ENCODE results near the gene POLK. TPM values are rescaled to one million over a fixed set of nuclear protein-coding genes. Genes with fewer than 3 reads are reported as not detected.

Gene POLK
- 35.0 TPM for total RNA-seq
- polyA plus RNA-seq (ENCODE audit: insufficient read depth in 1 of 8, insufficient read length in 8 of 8, low replicate concordance in 1 of 8): 10 to 100 TPM; 14.6 to 23.2 (median 19.7) TPM
- long read RNA-seq, donor 1, full-length matches to known transcripts: 2 of 2 reads
- long read RNA-seq, donor 1, partial matches to known transcripts: 0 of 2 reads
- long read RNA-seq, donor 1, other reads (novel, unspliced or antisense): 0 of 2 reads
- long read RNA-seq, donor 2: 0 reads
- long read RNA-seq, donor 3: 0 reads
- long read RNA-seq, donor 4, partial matches to known transcripts: 0 of 1 reads
- long read RNA-seq, donor 4, other reads (novel, unspliced or antisense): 0 of 1 reads
- long read RNA-seq, donor 5, partial matches to known transcripts: 0 of 3 reads
- long read RNA-seq, donor 5, other reads (novel, unspliced or antisense): 0 of 3 reads
- long read RNA-seq, donor 6: 0 reads
- long read RNA-seq, donor 7, partial matches to known transcripts: 0 of 2 reads
- long read RNA-seq, donor 7, other reads (novel, unspliced or antisense): 0 of 2 reads
- long read RNA-seq, donor 8, full-length matches to known transcripts: 2 of 2 reads
- long read RNA-seq, donor 8, partial matches to known transcripts: 0 of 2 reads
- long read RNA-seq, donor 8, other reads (novel, unspliced or antisense): 0 of 2 reads
- long read RNA-seq, donor 9, full-length matches to known transcripts: 1 of 1 reads
- long read RNA-seq, donor 9, partial matches to known transcripts: 0 of 1 reads
- long read RNA-seq, donor 9, other reads (novel, unspliced or antisense): 0 of 1 reads
- long read RNA-seq, donor 10, full-length matches to known transcripts: 4 of 4 reads
- long read RNA-seq, donor 10, partial matches to known transcripts: 0 of 4 reads
- long read RNA-seq, donor 10, other reads (novel, unspliced or antisense): 0 of 4 reads
- long read RNA-seq, donor 11, full-length matches to known transcripts: 2 of 2 reads
- long read RNA-seq, donor 11, partial matches to known transcripts: 0 of 2 reads
- long read RNA-seq, donor 11, other reads (novel, unspliced or antisense): 0 of 2 reads

- H3K27ac ChIP-seq (ENCODE audit: low read length): peak within 1 kb of the TSS; percentile 95
- no peaks in the 10 kb centered on the region for H3K9me3 ChIP-seq (replicated peaks; ENCODE audit: control insufficient read depth, low read depth, low read length)
- peak within 1 kb of the TSS; percentile 82 for H3K4me3 ChIP-seq (ENCODE audit: low read length)
- peaks cover 4% of the 10 kb centered on the region for H3K4me1 ChIP-seq (ENCODE audit: control insufficient read depth, insufficient read depth, low read length)
- peak; percentile 100 for DNase-seq
- no peaks in the 10 kb centered on the region for H3K27me3 ChIP-seq (ENCODE audit: control insufficient read depth, insufficient read depth, low read length)
- H3K36me3 ChIP-seq (ENCODE audit: control insufficient read depth, insufficient read depth, low read length): no peaks in the 10 kb centered on the region
- WGBS (ENCODE audit: insufficient coverage): under 1% methylated on average over 21 of the region's 71 CpGs
These were observed at the start of gene POLK, which contains the start of gene CERT1 for GRCh38 chr5:75511435-75512382. TSS of gene POLK (plus strand) at chr5:75511891. TSS of gene CERT1 (minus strand) at chr5:75511629. CDS start at chr5:75511207, 422 bp downstream.

- WGBS (ENCODE audit: insufficient coverage): no CpG with 5 or more reads among the region's 2 CpGs
- no peak for DNase-seq
- Histone ChIP-seq H3K27me3 (ENCODE audit: control insufficient read depth, insufficient read depth, low read length) (no peaks in the 10 kb centered on the region), H3K4me1 (ENCODE audit: control insufficient read depth, insufficient read depth, low read length) (no peaks in the 10 kb centered on the region), H3K27ac (ENCODE audit: low read length) (no peak overlapping the region), H3K9me3 (replicated peaks; ENCODE audit: control insufficient read depth, low read depth, low read length) (peaks cover 9% of the 10 kb centered on the region), H3K4me3 (ENCODE audit: low read length) (no peak overlapping the region), H3K36me3 (ENCODE audit: control insufficient read depth, insufficient read depth, low read length) (no peaks in the 10 kb centered on the region)
These were observed 48.0 kb upstream of the POLK start for GRCh38 chr5:75463726-75464125.

- no CpG with 5 or more reads among the region's 1 CpG for WGBS (ENCODE audit: insufficient coverage)
These were observed 46.2 kb upstream of the POLK start for GRCh38 chr5:75465480-75465879.

DNA sequence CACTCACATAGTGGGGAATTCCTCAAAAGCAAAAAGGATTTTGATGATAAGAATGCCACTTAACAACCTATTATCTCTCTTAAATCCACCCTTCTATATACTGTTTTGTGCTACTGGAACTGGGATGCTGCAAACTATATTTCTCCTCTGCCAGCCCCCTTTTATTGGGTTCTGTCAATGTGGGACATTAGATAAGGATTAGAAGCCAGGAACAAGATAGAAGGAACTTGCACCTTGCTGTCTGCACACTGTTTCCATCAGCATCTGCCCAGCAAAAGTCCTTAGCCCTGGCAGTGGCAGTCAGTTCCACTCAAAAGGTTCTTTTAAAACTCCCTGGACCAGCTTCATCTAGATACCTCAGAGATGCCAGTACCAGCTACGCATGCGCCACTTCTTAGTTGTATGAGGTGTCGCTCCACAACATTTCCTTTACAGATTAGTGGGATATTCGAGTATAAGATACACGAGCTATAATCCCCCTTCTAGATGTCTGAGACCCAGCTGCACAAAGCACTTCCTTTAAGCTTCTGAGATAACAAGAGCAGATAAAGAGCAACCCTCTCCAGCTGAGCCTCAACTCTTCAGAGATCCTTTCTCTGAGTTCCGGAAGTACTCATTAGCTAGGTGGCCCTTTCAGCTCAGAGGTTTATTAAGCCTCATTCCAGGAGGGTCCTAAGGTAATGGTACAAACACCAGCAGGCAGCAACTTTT, 45.5 kb upstream of the POLK start:
- H3K27me3 ChIP-seq (ENCODE audit: control insufficient read depth, insufficient read depth, low read length): no peaks in the 10 kb centered on the region
- WGBS (ENCODE audit: insufficient coverage): 96% methylated on average over 3 of the region's 6 CpGs
- H3K4me1 ChIP-seq (ENCODE audit: control insufficient read depth, insufficient read depth, low read length): no peaks in the 10 kb centered on the region
- H3K27ac ChIP-seq (ENCODE audit: low read length): no peak overlapping the region
- no peak for DNase-seq
- H3K4me3 ChIP-seq (ENCODE audit: low read length): no peak overlapping the region
- H3K36me3 ChIP-seq (ENCODE audit: control insufficient read depth, insufficient read depth, low read length): no peaks in the 10 kb centered on the region
- peaks cover 27% of the 10 kb centered on the region for H3K9me3 ChIP-seq (replicated peaks; ENCODE audit: control insufficient read depth, low read depth, low read length)

More at GRCh38 chr5:75465480-75465879, 46.2 kb upstream of the POLK start:
- H3K9me3 ChIP-seq (replicated peaks; ENCODE audit: control insufficient read depth, low read depth, low read length): peaks cover 22% of the 10 kb centered on the region
- no peaks in the 10 kb centered on the region for H3K36me3 ChIP-seq (ENCODE audit: control insufficient read depth, insufficient read depth, low read length)
- H3K27ac ChIP-seq (ENCODE audit: low read length): no peak overlapping the region
- H3K4me3 ChIP-seq (ENCODE audit: low read length): no peak overlapping the region
- no peaks in the 10 kb centered on the region for H3K4me1 ChIP-seq (ENCODE audit: control insufficient read depth, insufficient read depth, low read length)
- peak; percentile 9 for DNase-seq
- H3K27me3 ChIP-seq (ENCODE audit: control insufficient read depth, insufficient read depth, low read length): no peaks in the 10 kb centered on the region

GRCh38 chr5:75468593-75468992, 43.1 kb upstream of the POLK start:
- Histone ChIP-seq H3K9me3 (replicated peaks; ENCODE audit: control insufficient read depth, low read depth, low read length) (peaks cover 26% of the 10 kb centered on the region), H3K27me3 (ENCODE audit: control insufficient read depth, insufficient read depth, low read length) (no peaks in the 10 kb centered on the region), H3K27ac (ENCODE audit: low read length) (no peak overlapping the region), H3K36me3 (ENCODE audit: control insufficient read depth, insufficient read depth, low read length) (no peaks in the 10 kb centered on the region), H3K4me3 (ENCODE audit: low read length) (no peak overlapping the region), H3K4me1 (ENCODE audit: control insufficient read depth, insufficient read depth, low read length) (no peaks in the 10 kb centered on the region)
- no peak for DNase-seq
- WGBS (ENCODE audit: insufficient coverage): no CpG with 5 or more reads among the region's 2 CpGs

DNA sequence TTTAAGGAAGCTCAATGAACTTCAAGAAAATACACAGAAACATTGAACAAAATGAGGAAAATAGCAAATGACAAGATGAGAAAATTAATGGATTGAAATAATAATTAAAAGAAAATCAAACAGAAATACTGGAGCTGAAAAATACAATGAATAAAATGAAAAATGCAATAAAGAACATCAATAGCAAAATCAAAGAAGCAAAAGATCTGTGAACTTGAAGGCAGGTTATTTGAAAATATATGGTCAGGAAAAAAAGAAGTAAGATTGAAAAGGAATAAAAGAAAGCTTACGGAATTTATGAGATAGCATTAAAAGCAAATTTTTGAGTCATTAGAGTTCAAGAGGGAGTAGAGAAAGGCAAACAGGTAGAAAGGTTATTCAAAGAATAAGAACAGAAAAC, 42.7 kb upstream of the POLK start:
- no peak overlapping the region for H3K27ac ChIP-seq (ENCODE audit: low read length)
- no peaks in the 10 kb centered on the region for H3K27me3 ChIP-seq (ENCODE audit: control insufficient read depth, insufficient read depth, low read length)
- peaks cover 26% of the 10 kb centered on the region for H3K9me3 ChIP-seq (replicated peaks; ENCODE audit: control insufficient read depth, low read depth, low read length)
- DNase-seq: no peak
- WGBS (ENCODE audit: insufficient coverage): 100% methylated on average over 1 of the region's 1 CpG
- H3K4me3 ChIP-seq (ENCODE audit: low read length): no peak overlapping the region
- no peaks in the 10 kb centered on the region for H3K4me1 ChIP-seq (ENCODE audit: control insufficient read depth, insufficient read depth, low read length)
- H3K36me3 ChIP-seq (ENCODE audit: control insufficient read depth, insufficient read depth, low read length): no peaks in the 10 kb centered on the region

DNA sequence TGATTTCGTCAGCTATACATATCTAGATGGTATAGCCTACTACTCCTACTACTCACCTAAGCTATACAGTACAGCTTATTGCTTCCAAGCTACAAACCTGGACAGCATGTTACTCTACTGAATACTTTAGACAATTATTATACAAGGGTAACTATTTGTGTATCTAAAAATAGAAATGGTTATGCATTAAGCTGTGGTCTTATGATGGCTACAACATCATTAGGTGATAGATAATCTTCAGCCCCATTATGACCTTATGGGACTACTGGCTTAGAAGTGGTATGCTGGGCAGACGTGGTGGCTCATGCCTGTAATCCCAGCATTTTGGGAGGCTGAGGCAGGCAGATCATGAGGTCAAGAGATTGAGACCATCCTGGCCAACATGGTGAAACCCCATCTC, 40.5 kb upstream of the POLK start:
- no peaks in the 10 kb centered on the region for H3K36me3 ChIP-seq (ENCODE audit: control insufficient read depth, insufficient read depth, low read length)
- H3K27ac ChIP-seq (ENCODE audit: low read length): no peak overlapping the region
- no peak for DNase-seq
- WGBS (ENCODE audit: insufficient coverage): no CpG with 5 or more reads among the region's 2 CpGs
- H3K4me3 ChIP-seq (ENCODE audit: low read length): no peak overlapping the region
- H3K4me1 ChIP-seq (ENCODE audit: control insufficient read depth, insufficient read depth, low read length): no peaks in the 10 kb centered on the region
- no peaks in the 10 kb centered on the region for H3K27me3 ChIP-seq (ENCODE audit: control insufficient read depth, insufficient read depth, low read length)
- peaks cover 26% of the 10 kb centered on the region for H3K9me3 ChIP-seq (replicated peaks; ENCODE audit: control insufficient read depth, low read depth, low read length)

GRCh38 chr5:75472973-75473372, 38.7 kb upstream of the POLK start:
- Histone ChIP-seq H3K36me3 (ENCODE audit: control insufficient read depth, insufficient read depth, low read length) (no peaks in the 10 kb centered on the region), H3K9me3 (replicated peaks; ENCODE audit: control insufficient read depth, low read depth, low read length) (peaks cover 26% of the 10 kb centered on the region), H3K4me3 (ENCODE audit: low read length) (no peak overlapping the region), H3K27me3 (ENCODE audit: control insufficient read depth, insufficient read depth, low read length) (no peaks in the 10 kb centered on the region), H3K4me1 (ENCODE audit: control insufficient read depth, insufficient read depth, low read length) (no peaks in the 10 kb centered on the region), H3K27ac (ENCODE audit: low read length) (no peak overlapping the region)
- WGBS (ENCODE audit: insufficient coverage): no CpG with 5 or more reads among the region's 1 CpG
- DNase-seq: no peak

GRCh38 chr5:75473463-75473862, 38.2 kb upstream of the POLK start:
- H3K4me1 ChIP-seq (ENCODE audit: control insufficient read depth, insufficient read depth, low read length): no peaks in the 10 kb centered on the region
- no CpG with 5 or more reads among the region's 2 CpGs for WGBS (ENCODE audit: insufficient coverage)

More at GRCh38 chr5:75473463-75473862, 38.2 kb upstream of the POLK start:
- Histone ChIP-seq H3K36me3 (ENCODE audit: control insufficient read depth, insufficient read depth, low read length) (no peaks in the 10 kb centered on the region), H3K27ac (ENCODE audit: low read length) (no peak overlapping the region), H3K4me3 (ENCODE audit: low read length) (no peak overlapping the region), H3K9me3 (replicated peaks; ENCODE audit: control insufficient read depth, low read depth, low read length) (peaks cover 22% of the 10 kb centered on the region), H3K27me3 (ENCODE audit: control insufficient read depth, insufficient read depth, low read length) (no peaks in the 10 kb centered on the region)
- no peak for DNase-seq
